AML-193 (cell line): ENCODE results near the gene DNAJC18.
A peak's percentile ranks its signal among the peaks of the same experiment; 100 is the strongest.
"Not testable (repeated sequence)": the region's sequence is repeated elsewhere in the genome, so short reads cannot be mapped to it uniquely, and the experiment has no call there.

Experiments
- DNase-seq, 2 experiments: peaks; one replicate each; lab custom pipeline; 2025; lab: John Stamatoyannopoulos, UW

The DNAJC18 gene

GRCh38 chr5:139461176-139461575 lies 21.9 kb upstream of the DNAJC18 start:
- no peak for DNase-seq

GRCh38 chr5:139460455-139460854 lies 21.1 kb upstream of the DNAJC18 start:
- no peak for DNase-seq

DNA sequence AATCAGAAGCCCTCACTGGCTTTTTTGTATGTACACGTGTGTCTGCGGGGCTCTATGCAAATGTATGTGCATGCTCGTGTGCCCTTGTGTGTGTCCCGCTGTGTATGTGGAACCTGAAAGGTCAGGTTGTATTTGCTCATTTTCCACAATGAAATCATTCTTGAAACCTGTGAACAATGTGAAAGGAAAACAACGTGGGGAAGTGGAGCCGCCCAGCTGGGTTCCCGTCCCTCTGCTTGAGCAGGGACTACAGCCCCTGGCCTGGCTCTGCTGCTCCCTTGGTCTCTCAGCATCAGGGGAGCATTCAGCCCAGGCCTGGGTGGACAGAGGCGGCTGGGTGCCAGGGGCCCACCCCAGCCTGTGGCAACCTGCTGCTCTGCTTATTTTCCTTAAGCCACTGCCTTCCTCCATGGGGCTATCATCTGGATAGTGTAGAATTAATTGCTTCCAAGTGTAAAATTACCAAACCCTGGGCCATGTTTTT lies 20.2 kb upstream of the DNAJC18 start:
- no peak for DNase-seq

GRCh38 chr5:139458580-139459407 lies 19.5 kb upstream of the DNAJC18 start:
- peak; percentile 59 to 73 for DNase-seq

GRCh38 chr5:139457653-139458306 lies 18.5 kb upstream of the DNAJC18 start:
- no peak for DNase-seq

GRCh38 chr5:139457241-139457640 lies 17.9 kb upstream of the DNAJC18 start:
- no peak for DNase-seq

DNA sequence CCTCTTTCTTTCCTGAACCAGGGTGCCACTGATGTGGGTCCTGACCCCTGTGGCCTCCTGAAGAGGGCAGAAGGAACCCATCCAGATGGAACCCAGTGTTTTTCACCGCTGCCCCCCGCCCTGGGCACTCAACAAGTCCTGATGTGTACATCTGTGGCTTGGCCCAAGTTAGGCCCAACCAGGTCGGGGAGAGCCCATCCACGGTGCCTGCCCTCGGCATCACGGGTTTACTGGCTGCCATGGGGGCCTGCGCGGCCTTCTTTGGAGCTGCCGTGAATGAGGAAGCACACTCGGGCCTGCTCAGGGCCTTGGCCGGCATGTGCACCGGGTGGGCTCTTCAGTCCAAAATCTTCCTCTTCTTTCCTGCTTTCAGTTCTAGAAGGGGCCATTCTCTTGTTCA lies 17.5 kb upstream of the DNAJC18 start:
- DNase-seq: no peak

GRCh38 chr5:139454568-139455290 lies 15.4 kb upstream of the DNAJC18 start:
- no peak for DNase-seq

GRCh38 chr5:139453683-139454567 lies 14.6 kb upstream of the DNAJC18 start:
- DNase-seq: no peak

DNA sequence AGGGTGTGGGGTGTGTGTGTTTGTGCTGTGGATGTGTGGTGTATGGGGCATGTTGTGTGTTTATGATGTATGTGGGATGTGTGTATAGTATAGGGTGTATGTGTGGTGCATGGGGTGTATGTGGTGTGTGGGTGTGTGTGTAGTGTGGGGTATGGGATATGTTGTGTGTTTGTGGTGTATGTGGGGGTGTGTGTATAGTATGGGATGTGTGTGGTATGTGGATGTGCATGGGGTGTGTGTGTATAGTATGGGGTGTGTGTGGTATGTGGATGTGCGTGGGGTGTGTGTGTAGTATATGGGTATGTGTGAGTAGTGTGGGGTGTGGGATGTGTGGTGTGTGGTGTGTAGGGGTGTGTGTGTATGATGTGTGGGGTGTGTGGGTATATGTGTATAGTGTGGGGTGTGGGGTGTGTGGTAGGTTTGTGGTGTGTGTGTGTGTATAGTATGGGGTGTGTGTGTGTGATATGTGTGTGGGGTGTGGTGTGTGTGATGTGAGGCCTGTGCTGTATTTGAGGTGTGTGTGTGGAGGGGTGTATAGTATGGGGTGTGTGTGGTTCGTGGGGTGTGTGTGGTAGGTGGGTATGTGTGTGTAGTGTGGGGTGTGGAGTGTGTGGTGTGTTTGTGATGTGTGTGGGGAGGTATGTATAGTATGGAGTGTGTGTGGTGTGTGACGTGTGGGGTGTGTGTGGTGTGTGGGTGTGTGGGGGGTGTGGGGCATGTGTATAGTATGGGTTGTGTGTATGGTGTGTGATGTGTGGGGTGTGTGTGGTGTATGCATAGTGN lies 12.7 kb upstream of the DNAJC18 start:
- DNase-seq: no peak

- no peak for DNase-seq
Observed at GRCh38 chr5:139451176-139451575, 11.9 kb upstream of the DNAJC18 start.

DNA sequence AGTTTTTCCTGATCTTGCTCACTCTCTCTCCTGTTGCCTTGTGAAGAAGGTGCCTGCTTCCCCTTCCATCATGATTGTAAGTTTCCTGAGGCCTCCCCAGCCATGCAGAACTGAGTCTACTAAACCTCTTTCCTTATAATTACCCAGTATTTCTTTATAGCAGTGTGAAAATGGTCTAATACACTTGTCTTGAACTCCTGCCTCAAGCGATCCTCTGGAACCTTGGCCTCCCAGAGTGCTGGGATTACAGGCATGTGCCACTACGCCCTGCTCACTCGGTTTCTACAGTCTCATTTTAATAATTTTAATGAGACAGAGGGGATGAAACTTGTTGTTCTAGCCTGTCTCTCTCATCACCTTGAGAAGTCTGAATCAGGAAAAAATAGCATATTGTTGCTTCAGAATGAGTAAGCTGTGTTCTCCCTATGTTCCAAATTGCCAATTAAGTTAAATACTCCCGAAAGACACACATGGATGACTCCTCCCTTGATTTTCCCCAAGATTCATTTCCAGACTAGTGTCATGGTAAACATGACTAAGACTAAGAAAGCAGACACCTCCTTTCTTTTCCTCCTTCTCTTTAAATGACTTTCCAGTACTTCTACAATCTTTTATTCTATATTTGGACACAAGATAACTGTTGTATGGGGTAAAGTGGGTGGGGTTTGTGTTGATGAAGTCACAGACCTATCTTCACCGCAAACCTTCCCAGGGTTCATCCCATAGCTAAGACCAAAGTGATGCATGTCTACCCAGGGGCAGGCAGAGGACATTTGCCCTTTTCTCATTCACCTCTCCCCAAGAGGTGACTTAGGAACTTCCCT lies 7.8 kb upstream of the DNAJC18 start:
- no peak for DNase-seq

DNA sequence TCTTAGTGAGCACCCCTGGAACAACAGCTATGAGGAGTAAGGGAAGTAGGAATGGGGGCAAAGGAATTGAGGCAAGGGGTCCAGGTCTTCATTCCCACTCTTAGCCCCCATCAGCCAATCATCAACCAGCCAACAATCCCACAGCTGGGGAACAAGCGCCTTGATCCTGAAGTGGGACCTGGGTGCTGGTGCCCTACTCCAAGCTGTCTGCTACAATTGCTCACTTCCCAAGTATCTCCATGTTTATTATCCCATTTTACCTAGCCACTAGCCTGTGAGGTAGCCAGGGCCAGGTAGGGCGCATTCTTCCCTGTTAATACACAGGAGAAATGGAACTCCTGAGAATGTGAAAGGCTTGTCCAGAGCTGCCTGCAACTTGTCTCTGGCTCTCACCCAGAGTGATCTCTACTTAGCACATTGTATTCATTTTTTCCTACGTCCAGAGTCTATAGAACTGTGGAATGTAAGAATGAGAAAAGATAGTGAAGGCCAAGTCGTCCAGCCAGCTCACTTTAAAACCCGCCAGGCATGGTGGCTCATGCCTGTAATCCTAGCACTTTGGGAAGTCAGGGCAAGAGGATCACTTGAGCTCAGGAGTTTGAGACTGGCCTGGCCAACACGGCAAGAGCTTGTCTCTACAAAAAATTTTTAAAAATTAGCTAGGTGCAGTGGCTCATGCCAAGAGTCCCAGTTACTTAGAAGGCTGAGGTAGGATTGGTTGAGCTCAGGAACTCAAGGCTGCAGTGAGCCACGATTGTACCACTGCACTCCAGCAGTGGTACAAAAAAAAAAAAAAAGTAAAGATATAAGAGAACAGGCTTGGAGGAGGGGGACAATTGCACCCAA lies 6.2 kb upstream of the DNAJC18 start:
- no peak for DNase-seq

DNA sequence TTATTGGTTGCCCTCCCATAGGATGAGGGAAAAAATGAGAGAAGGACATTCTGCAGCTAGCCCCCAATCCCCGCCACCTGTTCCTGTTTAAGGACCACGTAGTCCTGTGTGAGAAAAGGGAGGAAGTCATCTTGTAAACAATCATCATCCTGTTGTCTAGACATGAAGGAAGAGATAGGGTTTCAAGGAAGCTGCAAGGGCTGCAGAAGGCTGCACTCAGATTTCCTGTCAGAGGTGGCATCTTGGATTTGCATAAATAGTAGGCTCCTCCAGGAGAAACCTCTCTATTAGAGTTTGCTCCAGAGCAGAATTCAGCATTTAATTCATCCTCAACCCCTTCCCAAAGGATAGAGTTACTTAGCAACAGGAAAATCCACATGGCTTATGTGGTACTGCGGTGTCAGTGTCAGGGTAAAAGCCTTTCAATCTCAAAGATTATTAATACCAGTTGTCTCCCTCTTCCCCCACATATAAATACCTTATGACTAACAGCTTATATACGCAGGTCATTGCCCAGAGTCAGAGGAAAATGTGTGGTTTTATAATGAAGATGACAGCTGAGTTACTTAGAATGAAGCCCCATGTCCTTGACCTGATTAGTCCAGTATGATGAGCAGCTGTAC lies 4.6 kb upstream of the DNAJC18 start:
- DNase-seq: no peak

DNA sequence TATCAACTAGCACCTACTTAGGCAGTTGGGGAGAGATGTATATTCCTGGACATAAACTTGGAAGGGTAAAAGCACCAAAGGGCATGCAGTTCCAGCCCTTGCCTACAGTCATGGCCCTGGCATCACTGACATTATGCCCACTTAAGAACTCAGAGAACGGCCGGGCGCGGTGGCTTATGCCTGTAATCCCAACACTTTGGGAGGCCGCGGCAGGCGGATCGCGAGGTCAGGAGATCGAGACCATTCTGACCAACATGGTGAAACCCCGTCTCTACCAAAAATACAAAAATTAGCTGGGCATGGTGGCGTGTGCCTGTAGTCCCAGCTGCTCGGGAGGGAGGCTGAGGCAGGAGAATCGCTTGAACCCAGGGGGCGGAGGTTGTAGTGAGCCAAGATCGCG lies 1.1 kb upstream of the DNAJC18 start:
- DNase-seq: not testable (repeated sequence)

- DNase-seq: no peak
Observed at GRCh38 chr5:139438707-139439012, 665 bp downstream of the DNAJC18 start.

GRCh38 chr5:139435676-139436075 lies 3.6 kb downstream of the DNAJC18 start:
- no peak for DNase-seq

- no peak for DNase-seq
Observed at GRCh38 chr5:139431706-139432105, 7.6 kb downstream of the DNAJC18 start.

- no peak for DNase-seq
Observed at GRCh38 chr5:139430015-139430414, 9.3 kb downstream of the DNAJC18 start.
